IMR-90 (cell line): Measurements from ENCODE around the gene ZNF774. TPM values are rescaled to one million over a fixed set of nuclear protein-coding genes. Genes with fewer than 3 reads are reported as not detected.

Experiments used
- ATAC-seq: fragments of 200-7000 bp; cut with Tn5 transposase; 2 replicates; pipeline ENCODE4 v1.9.1; 2020; ENCODE audit warnings: low read depth, mild to moderate bottlenecking, moderate library complexity
- BruUV-seq: library from RNA; stranded (reverse); fragments of 400-500 nt; replicated peaks from 2 replicates; lab custom pipeline; 2021; lab: Mats Ljungman, UMichigan
- CTCF ChIA-PET: fragments of 300-600 bp; formaldehyde crosslinking; extraction: SDS; loops from one replicate; lab custom pipeline; 2021; ENCODE audit warnings: antibody characterized with exemption; lab: Yijun Ruan, JAX
- POLR2A ChIA-PET: fragments of 300-600 bp; sonication (Branson Sonifier 250); formaldehyde crosslinking; loops from one replicate; lab custom pipeline; 2022; ENCODE audit warnings: antibody characterized with exemption; ENCODE audit not compliant: unreplicated experiment; lab: Charles Lee
- DNase-seq: peaks from one replicate; pipeline ENCODE4 v3.0.0; 2013
- H2AFZ ChIP-seq: replicated peaks from 2 replicates; pipeline ENCODE3; 2013; ENCODE audit warnings: low read length, mild to moderate bottlenecking; ENCODE audit not compliant: poor library complexity
- H2AK5ac ChIP-seq: 2 replicates; pipeline ENCODE4 v1.6.1; 2013; ENCODE audit warnings: low read depth, low read length, inconsistent platforms
- H2AK9ac ChIP-seq: replicated peaks from 2 replicates; pipeline ENCODE3; 2013; ENCODE audit warnings: mild to moderate bottlenecking, low read depth, low read length, moderate library complexity; ENCODE audit not compliant: poor library complexity
- H2BK120ac ChIP-seq: 2 replicates; pipeline ENCODE4 v1.6.1; 2013; ENCODE audit warnings: low read depth, low read length, inconsistent platforms
- H2BK15ac ChIP-seq: 3 replicates; pipeline ENCODE4 v1.6.1; 2013; ENCODE audit warnings: low read depth, low read length, inconsistent platforms
- H2BK20ac ChIP-seq: 2 replicates; pipeline ENCODE4 v1.6.1; 2013; ENCODE audit warnings: low read depth, mild to moderate bottlenecking, inconsistent platforms, low read length, moderate library complexity
- H2BK5ac ChIP-seq: 2 replicates; pipeline ENCODE4 v1.6.1; 2013; ENCODE audit warnings: mild to moderate bottlenecking, low read depth, low read length, inconsistent platforms; ENCODE audit not compliant: poor library complexity, severe bottlenecking
- H3K14ac ChIP-seq: replicated peaks from 2 replicates; pipeline ENCODE4 v1.6.1; 2013; ENCODE audit warnings: low read depth, low read length, inconsistent platforms
- H3K18ac ChIP-seq: 2 replicates; pipeline ENCODE4 v1.6.1; 2013; ENCODE audit warnings: low read depth, low read length, control low read depth
- H3K23ac ChIP-seq: 2 replicates; pipeline ENCODE4 v1.6.1; 2013; ENCODE audit warnings: low read depth, low read length, inconsistent platforms
- H3K27ac ChIP-seq: 2 replicates; pipeline ENCODE4 v1.5.1; 2013; ENCODE audit warnings: mild to moderate bottlenecking, control low read depth, low read length; ENCODE audit not compliant: insufficient read depth
- H3K27me3 ChIP-seq: 2 replicates; pipeline ENCODE4 v1.6.1; 2013; ENCODE audit warnings: low read length; ENCODE audit not compliant: control insufficient read depth, insufficient read depth
- H3K36me3 ChIP-seq: 2 replicates; pipeline ENCODE4 v1.6.1; 2013; ENCODE audit warnings: low read length, mixed read lengths; ENCODE audit not compliant: control insufficient read depth, insufficient read depth
- H3K4ac ChIP-seq: 2 replicates; pipeline ENCODE4 v1.6.1; 2013; ENCODE audit warnings: low read depth, low read length, inconsistent platforms
- H3K4me1 ChIP-seq: 2 replicates; pipeline ENCODE4 v1.6.1; 2013; ENCODE audit warnings: low read length, mixed read lengths; ENCODE audit not compliant: control insufficient read depth, insufficient read depth
- H3K4me2 ChIP-seq: 2 replicates; pipeline ENCODE4 v1.6.1; 2013; ENCODE audit warnings: low read depth, mild to moderate bottlenecking, control low read depth, low read length, moderate library complexity
- H3K4me3 ChIP-seq: 2 replicates; pipeline ENCODE4 v1.5.1; 2013; ENCODE audit warnings: low read depth, mild to moderate bottlenecking, control low read depth, low read length, moderate library complexity; ENCODE audit not compliant: insufficient read depth
- H3K56ac ChIP-seq: 2 replicates; pipeline ENCODE4 v1.6.1; 2013; ENCODE audit warnings: low read length, inconsistent platforms; ENCODE audit not compliant: insufficient read depth; ENCODE audit errors: extremely low read depth
- H3K79me1 ChIP-seq, 2 experiments: 2 replicates each; pipeline ENCODE4 v1.6.1; 2013; ENCODE audit warnings: low read length in 2 of 2, inconsistent platforms in 1 of 2, low read depth in 1 of 2
- H3K9ac ChIP-seq: 2 replicates; pipeline ENCODE4 v1.6.1; 2013; ENCODE audit warnings: low read depth, low read length, control low read depth
- H3K9me1 ChIP-seq: 2 replicates; pipeline ENCODE4 v1.6.1; 2013; ENCODE audit warnings: low read length, inconsistent platforms; ENCODE audit not compliant: insufficient read depth
- H3K9me3 ChIP-seq: 2 replicates; pipeline ENCODE4 v1.6.1; 2013; ENCODE audit warnings: low read length; ENCODE audit not compliant: control insufficient read depth, insufficient read depth
- H4K20me1 ChIP-seq: 2 replicates; pipeline ENCODE4 v1.6.1; 2013; ENCODE audit warnings: low read length, inconsistent platforms; ENCODE audit not compliant: insufficient read depth
- H4K5ac ChIP-seq: 2 replicates; pipeline ENCODE4 v1.6.1; 2013; ENCODE audit warnings: mild to moderate bottlenecking, low read depth, low read length, control low read depth
- H4K8ac ChIP-seq, 2 experiments: 2 replicates each; pipeline ENCODE4 v1.6.1; 2013; ENCODE audit warnings: low read depth in 2 of 2, low read length in 2 of 2, control low read depth in 1 of 2, inconsistent platforms in 1 of 2
- H4K91ac ChIP-seq: 2 replicates; pipeline ENCODE4 v1.6.1; 2013; ENCODE audit warnings: low read depth, low read length, inconsistent platforms; ENCODE audit not compliant: insufficient read depth
- BHLHE40 ChIP-seq: fragments of 150-350 bp; IDR thresholded peaks from 2 replicates; pipeline ENCODE4 v1.6.1; 2016; ENCODE audit warnings: mild to moderate bottlenecking, low read depth, low read length
- CEBPB ChIP-seq: IDR thresholded peaks from 2 replicates; pipeline ENCODE4 v1.6.1; 2012; ENCODE audit warnings: low read depth, low read length, improper control_type of control experiment
- CHD1 ChIP-seq: IDR thresholded peaks from 2 replicates; pipeline ENCODE4 v1.6.1; 2012; ENCODE audit warnings: low read depth, low read length, improper control_type of control experiment
- CTCF ChIP-seq: conservative IDR thresholded peaks from 2 replicates; pipeline ENCODE4 v1.5.1; 2012; ENCODE audit warnings: mild to moderate bottlenecking, low read depth, low read length, improper control_type of control experiment
- FOS ChIP-seq: fragments of 150-350 bp; IDR thresholded peaks from 2 replicates; pipeline ENCODE4 v1.6.1; 2016; ENCODE audit warnings: low read depth, low read length
- MAFK ChIP-seq: IDR thresholded peaks from 2 replicates; pipeline ENCODE4 v1.6.1; 2012; ENCODE audit warnings: low read depth, low read length, improper control_type of control experiment
- MAZ ChIP-seq: IDR thresholded peaks from 2 replicates; pipeline ENCODE4 v1.6.1; 2012; ENCODE audit warnings: low read depth, mild to moderate bottlenecking, low read length, improper control_type of control experiment, moderate library complexity, borderline replicate concordance
- MXI1 ChIP-seq: IDR thresholded peaks from 2 replicates; pipeline ENCODE4 v1.6.1; 2012; ENCODE audit warnings: low read depth, mild to moderate bottlenecking, low read length, moderate library complexity, borderline replicate concordance
- RAD21 ChIP-seq: IDR thresholded peaks from 2 replicates; pipeline ENCODE4 v1.6.1; 2012; ENCODE audit warnings: low read length, improper control_type of control experiment
- RCOR1 ChIP-seq: IDR thresholded peaks from 2 replicates; pipeline ENCODE4 v1.6.1; 2012; ENCODE audit warnings: mild to moderate bottlenecking, low read length, improper control_type of control experiment; ENCODE audit not compliant: insufficient replicate concordance
- RFX5 ChIP-seq: IDR thresholded peaks from 2 replicates; pipeline ENCODE4 v1.8.0; 2012; ENCODE audit warnings: low read depth, mild to moderate bottlenecking, low read length, moderate library complexity
- SMC3 ChIP-seq: fragments of 150-350 bp; IDR thresholded peaks from 2 replicates; pipeline ENCODE4 v1.6.1; 2016; ENCODE audit warnings: low read depth, mild to moderate bottlenecking, antibody characterized with exemption, low read length, moderate library complexity
- USF2 ChIP-seq: fragments of 150-350 bp; IDR thresholded peaks from 2 replicates; pipeline ENCODE4 v1.6.1; 2017; ENCODE audit warnings: mild to moderate bottlenecking, antibody characterized with exemption, low read length, low read depth
- WGBS, 2 experiments: methylation state at CpG; one replicate each; pipeline versions ENCODE4 v1.1.5 to v1.1.7; 2013; ENCODE audit warnings: missing lambda C conversion rate in 2 of 2; ENCODE audit not compliant: insufficient read length in 1 of 2; ENCODE audit errors: extremely low coverage in 2 of 2; 5-methylcytosine and 5-hydroxymethylcytosine counted together
- dilution Hi-C: fragments of 300-500 bp; cut with HindIII; formaldehyde crosslinking; loops from one replicate; pipeline ENCODE4 v1.14.3; 2018; ENCODE audit warnings: low sequenced_read_pairs; ENCODE audit not compliant: unreplicated experiment
- in situ Hi-C: fragments of 300-500 bp; cut with MboI; formaldehyde crosslinking; loops from 3 replicates; pipeline ENCODE4 v1.14.3; 2019; ENCODE audit warnings: low sequenced_read_pairs, inconsistent platforms, mixed read lengths
- intact Hi-C: fragments of 100-400 bp; cut with micrococcal nuclease; formaldehyde crosslinking; loops from 2 replicates; pipeline ENCODE4 v1.10.0; 2022
- polyA plus RNA-seq, 3 experiments: library from polyadenylated mRNA; depleted of rRNA; stranded (reverse); fragments of >200 nt; gene quantifications; 2 replicates each; pipeline ENCODE4 v1.2.3, GENCODE V29; 2012; ENCODE audit warnings: low replicate concordance in 1 of 3
- total RNA-seq: library from RNA; depleted of rRNA; stranded (reverse); fragments of >200 nt; gene quantifications from 2 replicates; pipeline ENCODE4 v1.2.3, GENCODE V29; 2012

ZNF774 gene
- total and polyA plus RNA-seq, 2 of the 4 experiments (the other 2 are of a cell fraction) = 0.91 to 1.1 TPM

- TF ChIP-seq MAFK = no peak
Observed at GRCh38 chr15:90394748-90395442, 42.8 kb downstream of the ZNF774 start (continued).

GRCh38 chr15:90396321-90396720 is 44.2 kb downstream of the ZNF774 start:
- Histone ChIP-seq H4K8ac (no peak overlapping the region), H3K9ac (no peak overlapping the region), H3K27ac (no peak overlapping the region), H4K5ac (no peak overlapping the region), H2AK9ac (no peak overlapping the region), H2BK15ac (no peak overlapping the region), H3K9me3 (no peaks in the 10 kb centered on the region), H2BK5ac (no peak overlapping the region), H2BK120ac (no peak overlapping the region), H2AK5ac (no peak overlapping the region), H3K18ac (no peak overlapping the region), H2BK20ac (no peak overlapping the region), H4K91ac (no peak overlapping the region), H3K79me1 (peaks cover 13 to 54% of the 10 kb centered on the region in 2 experiments; a peak in 3 of 4 replicates), H3K9me1 (peaks cover 10% of the 10 kb centered on the region), H2AFZ (no peak overlapping the region), H3K14ac (no peak overlapping the region), H4K20me1 (peaks cover 74% of the 10 kb centered on the region), H3K56ac (no peak overlapping the region), H3K27me3 (no peaks in the 10 kb centered on the region), H3K4me2 (no peak overlapping the region), H3K4ac (no peak overlapping the region), H3K36me3 (peaks cover 8% of the 10 kb centered on the region), H3K4me3 (no peak overlapping the region), H3K23ac (no peak overlapping the region), H3K4me1 (peaks cover 7% of the 10 kb centered on the region; the same call in 1 of the 2 replicates)
- TF ChIP-seq MXI1 (no peak), MAFK (no peak), RFX5 (no peak), BHLHE40 (no peak), FOS (no peak), MAZ (no peak), SMC3 (no peak), CHD1 (no peak), USF2 (no peak), CTCF (no peak), RCOR1 (no peak), CEBPB (no peak), RAD21 (no peak)
- no TSS peak for BruUV-seq
- no CpG with 5 or more reads among the region's 4 CpGs for WGBS, 2 experiments
- ATAC-seq = no peak
- CTCF ChIA-PET = no interaction called here
- in situ Hi-C loops (no loop called here), dilution Hi-C loops (no loop called here), intact Hi-C loops (no loop called here)
- DNase-seq = no peak
- POLR2A ChIA-PET = no interaction called here
